Measurements from ENCODE around the gene ANKRD52. TPM values are rescaled to one million over a fixed set of nuclear protein-coding genes. Genes with fewer than 3 reads are reported as not detected.

Gene ANKRD52
- total RNA-seq, 1 experiment from 2014 or later = 56.6 TPM

DNA sequence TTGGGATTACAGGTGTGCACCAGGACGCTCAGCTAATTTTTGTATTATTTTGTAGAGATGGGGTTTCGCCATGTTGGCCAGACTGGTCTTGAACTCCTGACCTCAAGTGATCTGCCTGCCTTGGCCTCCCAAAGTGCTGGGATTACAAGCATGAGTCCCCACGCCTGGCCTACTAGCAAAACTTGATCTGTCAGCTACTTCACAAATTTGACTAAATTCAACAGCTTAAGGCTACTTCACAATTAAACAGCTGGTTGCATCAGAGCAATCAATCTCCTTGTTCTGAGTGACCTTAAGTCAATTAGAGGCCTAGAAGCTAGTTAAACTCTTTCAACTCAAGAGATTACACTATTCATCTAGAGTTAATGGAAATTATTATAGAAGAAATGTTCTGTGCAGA, 20.7 kb upstream of the ANKRD52 start:
- Histone ChIP-seq H2AFZ (ENCODE audit: low read depth, low read length, poor library complexity, severe bottlenecking) (no peak overlapping the region), H3K36me3 (ENCODE audit: control insufficient read depth in 1 of 2, insufficient read depth in 2 of 2, low read length in 2 of 2) (peaks cover 53 to 59% of the 10 kb centered on the region in 2 experiments), H4K20me1 (ENCODE audit: insufficient read depth) (no peaks in the 10 kb centered on the region), H3K79me2 (ENCODE audit: insufficient read depth, low read length) (no peaks in the 10 kb centered on the region; the same call in 1 of the 2 replicates), H3K4me3 (replicated peaks in 1 of 2; ENCODE audit: low read depth in 1 of 2, low read length in 2 of 2) (no peak overlapping the region), H3K9ac (ENCODE audit: low read length) (no peak overlapping the region), H3K9me2 (ENCODE audit: insufficient read depth) (no peaks in the 10 kb centered on the region), H3K27ac (ENCODE audit: low read depth, low read length) (no peak overlapping the region), H3K4me1 (ENCODE audit: control insufficient read depth in 1 of 2, insufficient read depth in 2 of 2, low read length in 2 of 2) (no peaks in the 10 kb centered on the region), H3K9me3 (ENCODE audit: control insufficient read depth in 1 of 2, insufficient read depth in 1 of 2, low read depth in 1 of 2, low read length in 2 of 2) (no peaks in the 10 kb centered on the region), H3K27me3 (ENCODE audit: insufficient read depth, low read length) (no peaks in the 10 kb centered on the region), H3K4me2 (ENCODE audit: low read length) (no peak overlapping the region)
- RAD21 ChIA-PET (ENCODE audit: low non-redundant PET in 1 of 2, low total read pairs in 2 of 2, uncharacterized antibody in 2 of 2, unreplicated experiment in 2 of 2) = no interaction called here
- no peak for DNase-seq (ENCODE audit: low read depth, low spot score)
- POLR2A ChIA-PET = no interaction called here
- TF ChIP-seq JUND (IDR thresholded peaks at IDR 0.05) (no peak), EZH2phosphoT487 (IDR thresholded peaks at IDR 0.05; ENCODE audit: borderline replicate concordance) (no peak), ZNF274 (IDR thresholded peaks at IDR 0.05; ENCODE audit: low read depth, low read length) (no peak), CEBPB (IDR thresholded peaks at IDR 0.05; ENCODE audit: low read depth) (no peak)
- TF ChIP-seq, protein P1, sequence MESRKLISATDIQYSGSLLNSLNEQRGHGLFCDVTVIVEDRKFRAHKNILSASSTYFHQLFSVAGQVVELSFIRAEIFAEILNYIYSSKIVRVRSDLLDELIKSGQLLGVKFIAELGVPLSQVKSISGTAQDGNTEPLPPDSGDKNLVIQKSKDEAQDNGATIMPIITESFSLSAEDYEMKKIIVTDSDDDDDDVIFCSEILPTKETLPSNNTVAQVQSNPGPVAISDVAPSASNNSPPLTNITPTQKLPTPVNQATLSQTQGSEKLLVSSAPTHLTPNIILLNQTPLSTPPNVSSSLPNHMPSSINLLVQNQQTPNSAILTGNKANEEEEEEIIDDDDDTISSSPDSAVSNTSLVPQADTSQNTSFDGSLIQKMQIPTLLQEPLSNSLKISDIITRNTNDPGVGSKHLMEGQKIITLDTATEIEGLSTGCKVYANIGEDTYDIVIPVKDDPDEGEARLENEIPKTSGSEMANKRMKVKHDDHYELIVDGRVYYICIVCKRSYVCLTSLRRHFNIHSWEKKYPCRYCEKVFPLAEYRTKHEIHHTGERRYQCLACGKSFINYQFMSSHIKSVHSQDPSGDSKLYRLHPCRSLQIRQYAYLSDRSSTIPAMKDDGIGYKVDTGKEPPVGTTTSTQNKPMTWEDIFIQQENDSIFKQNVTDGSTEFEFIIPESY (IDR thresholded peaks at IDR 0.05; ENCODE audit: extremely low read depth, insufficient replicate concordance, low read length) = no peak
- CTCF ChIA-PET = no interaction called here
- ATAC-seq = no peak
- intact Hi-C loops (cut with micrococcal nuclease) = no loop called here
- BruUV-seq (replicated peaks) = no TSS peak

DNA sequence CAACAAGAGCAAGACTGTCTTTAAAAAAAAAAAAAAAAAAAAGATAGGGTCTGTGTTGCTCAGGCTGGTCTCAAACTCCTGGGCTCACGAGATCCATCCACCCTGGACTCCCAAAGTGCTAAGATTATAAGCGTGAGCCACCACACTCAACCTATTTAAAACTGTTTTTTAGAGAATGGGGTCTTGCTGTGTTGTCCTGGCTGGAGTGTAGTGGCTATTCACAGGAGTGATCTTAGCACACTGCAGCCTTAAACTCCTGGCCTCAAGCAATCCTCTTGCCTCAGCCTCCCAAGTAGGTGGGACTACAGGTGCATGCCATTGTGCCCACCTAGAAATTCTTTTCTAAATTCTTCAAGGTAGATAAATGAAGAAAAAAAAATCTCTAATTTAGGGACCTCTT, 16.1 kb upstream of the ANKRD52 start:
- Histone ChIP-seq H2AFZ (ENCODE audit: low read depth, low read length, poor library complexity, severe bottlenecking) (no peak overlapping the region), H3K36me3 (ENCODE audit: control insufficient read depth in 1 of 2, insufficient read depth in 2 of 2, low read length in 2 of 2) (peaks cover 42 to 64% of the 10 kb centered on the region in 2 experiments), H3K4me3 (replicated peaks in 1 of 2; ENCODE audit: low read depth in 1 of 2, low read length in 2 of 2) (no peak overlapping the region), H3K9me2 (ENCODE audit: insufficient read depth) (no peaks in the 10 kb centered on the region), H4K20me1 (ENCODE audit: insufficient read depth) (no peaks in the 10 kb centered on the region), H3K27ac (ENCODE audit: low read depth, low read length) (no peak overlapping the region), H3K79me2 (ENCODE audit: insufficient read depth, low read length) (no peaks in the 10 kb centered on the region), H3K9me3 (ENCODE audit: control insufficient read depth in 1 of 2, insufficient read depth in 1 of 2, low read depth in 1 of 2, low read length in 2 of 2) (no peaks in the 10 kb centered on the region), H3K27me3 (ENCODE audit: insufficient read depth, low read length) (no peaks in the 10 kb centered on the region), H3K9ac (ENCODE audit: low read length) (no peak overlapping the region), H3K4me1 (ENCODE audit: control insufficient read depth in 1 of 2, insufficient read depth in 2 of 2, low read length in 2 of 2) (no peaks in the 10 kb centered on the region), H3K4me2 (ENCODE audit: low read length) (no peak overlapping the region)
- ChIA-PET RAD21 (ENCODE audit: low non-redundant PET in 1 of 2, low total read pairs in 2 of 2, uncharacterized antibody in 2 of 2, unreplicated experiment in 2 of 2) (no interaction called here), POLR2A (no interaction called here), CTCF (no interaction called here)
- TF ChIP-seq POLR2AphosphoS5 (IDR thresholded peaks at IDR 0.05; ENCODE audit: low read depth, low read length) (no peak), SP1 (IDR thresholded peaks at IDR 0.05; ENCODE audit: low read depth) (no peak), SIN3A (IDR thresholded peaks at IDR 0.05; ENCODE audit: low read depth) (no peak), TCF7L2 (IDR thresholded peaks at IDR 0.05; ENCODE audit: borderline replicate concordance, extremely low read depth, insufficient read depth, insufficient read length) (no peak), JUND (IDR thresholded peaks at IDR 0.05) (no peak), CEBPB (IDR thresholded peaks at IDR 0.05; ENCODE audit: low read depth) (no peak), SRF (IDR thresholded peaks at IDR 0.05; ENCODE audit: low read depth) (no peak), RAD21 (IDR thresholded peaks at IDR 0.05; ENCODE audit: low read depth) (no peak), EZH2phosphoT487 (IDR thresholded peaks at IDR 0.05; ENCODE audit: borderline replicate concordance) (no peak), EGR1 (IDR thresholded peaks at IDR 0.05; ENCODE audit: low read depth) (no peak)
- TF ChIP-seq, protein P2, sequence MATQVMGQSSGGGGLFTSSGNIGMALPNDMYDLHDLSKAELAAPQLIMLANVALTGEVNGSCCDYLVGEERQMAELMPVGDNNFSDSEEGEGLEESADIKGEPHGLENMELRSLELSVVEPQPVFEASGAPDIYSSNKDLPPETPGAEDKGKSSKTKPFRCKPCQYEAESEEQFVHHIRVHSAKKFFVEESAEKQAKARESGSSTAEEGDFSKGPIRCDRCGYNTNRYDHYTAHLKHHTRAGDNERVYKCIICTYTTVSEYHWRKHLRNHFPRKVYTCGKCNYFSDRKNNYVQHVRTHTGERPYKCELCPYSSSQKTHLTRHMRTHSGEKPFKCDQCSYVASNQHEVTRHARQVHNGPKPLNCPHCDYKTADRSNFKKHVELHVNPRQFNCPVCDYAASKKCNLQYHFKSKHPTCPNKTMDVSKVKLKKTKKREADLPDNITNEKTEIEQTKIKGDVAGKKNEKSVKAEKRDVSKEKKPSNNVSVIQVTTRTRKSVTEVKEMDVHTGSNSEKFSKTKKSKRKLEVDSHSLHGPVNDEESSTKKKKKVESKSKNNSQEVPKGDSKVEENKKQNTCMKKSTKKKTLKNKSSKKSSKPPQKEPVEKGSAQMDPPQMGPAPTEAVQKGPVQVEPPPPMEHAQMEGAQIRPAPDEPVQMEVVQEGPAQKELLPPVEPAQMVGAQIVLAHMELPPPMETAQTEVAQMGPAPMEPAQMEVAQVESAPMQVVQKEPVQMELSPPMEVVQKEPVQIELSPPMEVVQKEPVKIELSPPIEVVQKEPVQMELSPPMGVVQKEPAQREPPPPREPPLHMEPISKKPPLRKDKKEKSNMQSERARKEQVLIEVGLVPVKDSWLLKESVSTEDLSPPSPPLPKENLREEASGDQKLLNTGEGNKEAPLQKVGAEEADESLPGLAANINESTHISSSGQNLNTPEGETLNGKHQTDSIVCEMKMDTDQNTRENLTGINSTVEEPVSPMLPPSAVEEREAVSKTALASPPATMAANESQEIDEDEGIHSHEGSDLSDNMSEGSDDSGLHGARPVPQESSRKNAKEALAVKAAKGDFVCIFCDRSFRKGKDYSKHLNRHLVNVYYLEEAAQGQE (IDR thresholded peaks at IDR 0.05; ENCODE audit: low read depth) = no peak
- TF ChIP-seq, protein P1 (IDR thresholded peaks at IDR 0.05; ENCODE audit: extremely low read depth, insufficient replicate concordance, low read length) = no peak
- intact Hi-C loops (cut with micrococcal nuclease) = no loop called here
- no peak for DNase-seq (ENCODE audit: low read depth, low spot score)
- no TSS peak for BruUV-seq (replicated peaks)
- ATAC-seq = no peak

All from HCT116 (cell line).